SK-N-MC (cell line): ENCODE data around the gene RGS2.

Experiments used
- DNase-seq: peaks from one replicate; pipeline ENCODE4 v3.0.0-alpha.2; 2011; ENCODE audit warnings: low read depth, low spot score
- H3K27ac ChIP-seq: fragments of 200-600 bp; sonication (generic); 2 replicates; pipeline ENCODE4 v1.5.1; 2016; ENCODE audit warnings: mixed run types
- H3K36me3 ChIP-seq: fragments of 200-600 bp; sonication (generic); 2 replicates; pipeline ENCODE4 v1.6.1; 2017; ENCODE audit warnings: antibody characterized with exemption, low read length, mixed read lengths; ENCODE audit not compliant: insufficient read depth
- H3K4me3 ChIP-seq: fragments of 200-600 bp; sonication (generic); 2 replicates; pipeline ENCODE4 v1.5.1; 2016
- H3K9ac ChIP-seq: fragments of 200-600 bp; sonication (generic); 2 replicates; pipeline ENCODE4 v1.8.0; 2017; ENCODE audit warnings: mixed run types, mixed read lengths; ENCODE audit not compliant: insufficient read length
- H3K9me3 ChIP-seq: fragments of 200-600 bp; sonication (generic); 2 replicates; pipeline ENCODE4 v1.6.1; 2017; ENCODE audit warnings: low read depth, mild to moderate bottlenecking, antibody characterized with exemption, low read length, moderate library complexity, mixed read lengths
- EZH2 ChIP-seq: fragments of 200-600 bp; sonication (generic); IDR thresholded peaks from one replicate; pipeline ENCODE4 v1.6.1; 2017; ENCODE audit warnings: antibody characterized with exemption
- FOXP2 ChIP-seq: optimal IDR thresholded peaks from 2 replicates; pipeline ENCODE3; 2011; ENCODE audit warnings: mild to moderate bottlenecking, moderate library complexity; ENCODE audit not compliant: insufficient read depth; ENCODE audit errors: extremely low read length, control extremely low read depth
- POLR2AphosphoS5 ChIP-seq: IDR thresholded peaks from 2 replicates; pipeline ENCODE4 v1.6.1; 2012; ENCODE audit warnings: mild to moderate bottlenecking, low read depth, low read length, borderline replicate concordance

Gene RGS2

GRCh38 chr1:192808518-192809306 is at the start of gene RGS2:
Gene RGS2 (plus strand): TSS chr1:192809039. CDS start chr1:192809072, 33 bp downstream.
- DNase-seq: no peak
- no peaks in the 10 kb centered on the region for H3K9me3 ChIP-seq
- H3K27ac ChIP-seq: no peak within 1 kb of the TSS
- H3K9ac ChIP-seq: peak within 1 kb of the TSS; percentile 71
- peak; percentile 99 for TF ChIP-seq POLR2AphosphoS5
- TF ChIP-seq EZH2: no peak
- TF ChIP-seq FOXP2: no peak
- peaks cover 5% of the 10 kb centered on the region; the same call in 1 of the 2 replicates for H3K36me3 ChIP-seq
- peak within 1 kb of the TSS; percentile 96 for H3K4me3 ChIP-seq

GRCh38 chr1:192759104-192759503 is 49.7 kb upstream of the RGS2 start:
- TF ChIP-seq POLR2AphosphoS5 (no peak), FOXP2 (no peak), EZH2 (no peak)
- Histone ChIP-seq H3K27ac (no peak overlapping the region), H3K9me3 (no peaks in the 10 kb centered on the region), H3K36me3 (no peaks in the 10 kb centered on the region), H3K4me3 (no peak overlapping the region), H3K9ac (no peak overlapping the region)
- no peak for DNase-seq

GRCh38 chr1:192762265-192762664 is 46.6 kb upstream of the RGS2 start:
- no peak overlapping the region for H3K9ac ChIP-seq
- H3K9me3 ChIP-seq: no peaks in the 10 kb centered on the region
- H3K36me3 ChIP-seq: no peaks in the 10 kb centered on the region
- DNase-seq: no peak
- no peak overlapping the region for H3K27ac ChIP-seq
- TF ChIP-seq FOXP2: no peak
- no peak for TF ChIP-seq POLR2AphosphoS5
- TF ChIP-seq EZH2: no peak
- H3K4me3 ChIP-seq: no peak overlapping the region

- TF ChIP-seq EZH2 (no peak), POLR2AphosphoS5 (no peak), FOXP2 (no peak)
- Histone ChIP-seq H3K9me3 (no peaks in the 10 kb centered on the region), H3K27ac (no peak overlapping the region), H3K9ac (no peak overlapping the region), H3K4me3 (no peak overlapping the region), H3K36me3 (no peaks in the 10 kb centered on the region)
- no peak for DNase-seq
Measured at GRCh38 chr1:192763243-192763642, 45.6 kb upstream of the RGS2 start.

- H3K9ac ChIP-seq: no peak overlapping the region
- no peaks in the 10 kb centered on the region for H3K9me3 ChIP-seq
- no peak for TF ChIP-seq FOXP2
- TF ChIP-seq EZH2: no peak
- TF ChIP-seq POLR2AphosphoS5: no peak
- H3K27ac ChIP-seq: no peak overlapping the region
- DNase-seq: no peak
- no peaks in the 10 kb centered on the region for H3K36me3 ChIP-seq
- H3K4me3 ChIP-seq: no peak overlapping the region
Measured at GRCh38 chr1:192763756-192764155, 45.1 kb upstream of the RGS2 start.

GRCh38 chr1:192764675-192765074 is 44.2 kb upstream of the RGS2 start:
- H3K36me3 ChIP-seq: no peaks in the 10 kb centered on the region
- TF ChIP-seq FOXP2: no peak
- TF ChIP-seq EZH2: no peak
- no peak for TF ChIP-seq POLR2AphosphoS5
- H3K4me3 ChIP-seq: no peak overlapping the region
- no peak overlapping the region for H3K27ac ChIP-seq
- no peaks in the 10 kb centered on the region for H3K9me3 ChIP-seq
- H3K9ac ChIP-seq: no peak overlapping the region
- no peak for DNase-seq

GRCh38 chr1:192766009-192766625 is 42.7 kb upstream of the RGS2 start:
- no peak for DNase-seq
- Histone ChIP-seq H3K4me3 (no peak overlapping the region), H3K36me3 (no peaks in the 10 kb centered on the region), H3K27ac (no peak overlapping the region), H3K9ac (no peak overlapping the region), H3K9me3 (no peaks in the 10 kb centered on the region)
- TF ChIP-seq POLR2AphosphoS5 (no peak), FOXP2 (no peak), EZH2 (no peak)

- Histone ChIP-seq H3K36me3 (no peaks in the 10 kb centered on the region), H3K9me3 (no peaks in the 10 kb centered on the region), H3K27ac (no peak overlapping the region), H3K4me3 (no peak overlapping the region), H3K9ac (no peak overlapping the region)
- DNase-seq: no peak
- no peak for TF ChIP-seq FOXP2
- no peak for TF ChIP-seq EZH2
- TF ChIP-seq POLR2AphosphoS5: no peak
Measured at GRCh38 chr1:192766876-192767275, 42.0 kb upstream of the RGS2 start.

GRCh38 chr1:192767798-192768197 is 41.0 kb upstream of the RGS2 start:
- Histone ChIP-seq H3K9ac (no peak overlapping the region), H3K4me3 (no peak overlapping the region), H3K27ac (no peak overlapping the region), H3K9me3 (no peaks in the 10 kb centered on the region), H3K36me3 (no peaks in the 10 kb centered on the region)
- DNase-seq: no peak
- TF ChIP-seq FOXP2 (no peak), POLR2AphosphoS5 (no peak), EZH2 (no peak)
